Calu3 (cell line): ENCODE results near the gene LCE2C. TPM values are rescaled to one million over a fixed set of nuclear protein-coding genes. Genes with fewer than 3 reads are reported as not detected.

Source experiments
- BruUV-seq: library from RNA; stranded (reverse); fragments of 400-500 nt; replicated peaks from 2 replicates; lab custom pipeline; 2021; lab: Mats Ljungman, UMichigan
- CTCF ChIA-PET: fragments of 300-600 bp; sonication (Branson Sonifier 250); formaldehyde crosslinking; loops from one replicate; lab custom pipeline; 2022; ENCODE audit warnings: antibody characterized with exemption; lab: Charles Lee
- DNase-seq: peaks from one replicate; pipeline ENCODE4 v3.0.0; 2022
- H3K27ac Mint-ChIP-seq: one replicate; pipeline ENCODE4 v1.8.0; 2022; ENCODE audit warnings: mixed read lengths; ENCODE audit not compliant: unreplicated experiment
- H3K27me3 Mint-ChIP-seq: one replicate; pipeline ENCODE4 v1.8.0; 2022; ENCODE audit warnings: mixed read lengths; ENCODE audit not compliant: unreplicated experiment
- H3K36me3 Mint-ChIP-seq: one replicate; pipeline ENCODE4 v1.8.0; 2022; ENCODE audit warnings: mild to moderate bottlenecking, moderate library complexity, mixed read lengths; ENCODE audit not compliant: insufficient read depth, unreplicated experiment
- H3K4me1 Mint-ChIP-seq: one replicate; pipeline ENCODE4 v1.8.0; 2022; ENCODE audit warnings: mild to moderate bottlenecking, low read depth, mixed read lengths; ENCODE audit not compliant: unreplicated experiment
- H3K4me3 Mint-ChIP-seq: one replicate; pipeline ENCODE4 v1.8.0; 2022; ENCODE audit warnings: mild to moderate bottlenecking, low read depth, moderate library complexity, mixed read lengths; ENCODE audit not compliant: unreplicated experiment
- H3K9me3 Mint-ChIP-seq: one replicate; pipeline ENCODE4 v1.8.0; 2022; ENCODE audit warnings: low read depth, mixed read lengths; ENCODE audit not compliant: unreplicated experiment
- CTCF ChIP-seq: fragments of 200-600 bp; IDR thresholded peaks from one replicate; pipeline ENCODE4 v1.8.0; 2022; ENCODE audit warnings: antibody characterized with exemption; ENCODE audit not compliant: unreplicated experiment
- intact Hi-C: fragments of 100-400 bp; cut with micrococcal nuclease; formaldehyde crosslinking; loops from one replicate; pipeline ENCODE4 v1.10.0; 2022; ENCODE audit not compliant: unreplicated experiment
- total RNA-seq: library from RNA; stranded (reverse); gene quantifications from 2 replicates; pipeline ENCODE4 v1.2.3, GENCODE V29; 2022

LCE2C gene
- total RNA-seq, 1 experiment from 2014 or later = not detected

- Mint-ChIP-seq H3K4me3 (no peak overlapping the region), H3K27ac (no peak overlapping the region), H3K4me1 (no peaks in the 10 kb centered on the region), H3K36me3 (no peaks in the 10 kb centered on the region), H3K27me3 (peaks cover 83% of the 10 kb centered on the region), H3K9me3 (no peaks in the 10 kb centered on the region)
- CTCF ChIA-PET = no interaction called here
- TF ChIP-seq CTCF = no peak
- DNase-seq = no peak
- intact Hi-C loops = no loop called here
- no TSS peak for BruUV-seq
Measured at GRCh38 chr1:152725261-152725660, 50.2 kb downstream of the LCE2C start.

Other genes starting within 250 kb of the LCE2C start
- gene LCE5A, start 164.5 kb upstream of the LCE2C start, total RNA-seq = not detected in 2 replicates
- not detected in 2 replicates for gene CRCT1, start 160.8 kb upstream of the LCE2C start, total RNA-seq
- gene LCE3E, start 108.5 kb upstream of the LCE2C start, total RNA-seq = not detected in 2 replicates
- gene LCE3D, start 94.8 kb upstream of the LCE2C start, total RNA-seq = not detected in 2 replicates
- gene LCE3C, start 75.0 kb upstream of the LCE2C start, total RNA-seq = not detected in 2 replicates
- gene LCE3B, start 61.5 kb upstream of the LCE2C start, total RNA-seq = not detected in 2 replicates
- gene LCE3A, start 52.2 kb upstream of the LCE2C start, total RNA-seq = not detected in 2 replicates
- gene LCE2D, start 11.9 kb upstream of the LCE2C start, total RNA-seq = not detected in 2 replicates
- gene LCE2B, start 10.8 kb downstream of the LCE2C start, total RNA-seq = not detected in 2 replicates
- not detected in 2 replicates for gene LCE2A, start 23.1 kb downstream of the LCE2C start, total RNA-seq
- not detected in 2 replicates for gene LCE4A, start 32.9 kb downstream of the LCE2C start, total RNA-seq
- not detected in 2 replicates for gene KPRP, start 82.7 kb downstream of the LCE2C start, total RNA-seq
- gene LCE1F, start 99.9 kb downstream of the LCE2C start, total RNA-seq = not detected in 2 replicates
- not detected in 2 replicates for gene LCE1E, start 111.0 kb downstream of the LCE2C start, total RNA-seq
- gene LCE1D, start 121.4 kb downstream of the LCE2C start, total RNA-seq = not detected in 2 replicates
- gene LCE1C, start 131.4 kb downstream of the LCE2C start, total RNA-seq = not detected in 2 replicates
- gene LCE1B, start 136.7 kb downstream of the LCE2C start, total RNA-seq = not detected in 2 replicates
- gene LCE1A, start 152.2 kb downstream of the LCE2C start, total RNA-seq = not detected in 2 replicates
- gene LCE6A, start 167.6 kb downstream of the LCE2C start, total RNA-seq = not detected in 2 replicates
- not detected in 2 replicates for gene LCE7A, start 184.7 kb downstream of the LCE2C start, total RNA-seq
- gene SMCP, start 203.0 kb downstream of the LCE2C start, total RNA-seq = not detected in 2 replicates
- gene IVL, start 233.3 kb downstream of the LCE2C start, total RNA-seq = 1.1 and 1.9 TPM in 2 replicates